ENCODE data around the gene IL3RA.

The IL3RA gene

DNA sequence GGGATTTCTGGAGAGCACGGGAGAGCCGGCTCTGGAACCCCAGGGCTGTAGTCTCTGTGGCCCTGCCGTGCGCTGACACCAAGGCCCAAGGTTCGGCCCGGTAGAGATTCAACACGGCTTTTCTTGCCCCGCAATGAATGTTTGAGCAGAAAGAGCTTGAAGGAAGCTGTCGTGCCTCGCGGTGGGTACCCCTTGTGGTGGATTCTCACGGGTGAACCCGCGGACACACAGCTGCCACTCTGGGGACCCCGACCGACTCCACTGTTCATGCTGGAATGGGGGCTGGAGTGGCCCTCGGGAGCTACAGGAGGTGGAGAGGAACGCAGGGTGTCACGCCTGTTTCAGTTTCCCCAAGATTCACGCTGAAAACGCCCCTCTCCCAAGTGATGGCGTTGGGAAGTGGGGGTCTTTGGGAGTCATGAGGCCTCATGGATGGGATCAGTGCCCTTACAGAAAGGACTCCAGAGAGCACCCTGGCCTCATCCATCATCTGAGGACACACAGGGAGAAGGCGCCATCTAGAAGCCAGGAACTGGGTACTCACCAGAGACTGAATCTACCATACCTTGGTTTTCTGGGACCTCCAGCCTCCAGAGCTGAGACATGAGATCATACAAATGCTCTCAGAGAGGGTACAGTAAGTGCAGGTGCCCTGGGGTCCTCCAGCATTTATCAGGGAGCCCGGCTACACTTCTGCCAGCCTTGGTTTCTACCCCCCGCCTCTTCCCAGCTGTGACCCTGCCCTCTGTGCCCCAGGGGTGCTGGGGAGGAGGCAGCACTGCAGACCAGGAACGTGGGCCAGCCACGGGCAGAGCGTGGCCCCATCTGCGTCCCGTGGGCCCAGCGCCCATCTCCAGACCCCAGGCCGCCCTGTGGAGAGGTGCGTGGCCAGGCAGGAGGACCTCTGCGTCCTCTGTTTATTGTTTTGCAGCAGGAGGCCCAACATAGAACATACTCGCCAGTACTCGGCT, 49.0 kb downstream of the IL3RA start:
- H3K27ac ChIP-seq (ENCODE audit: low read depth, low read length, poor library complexity, severe bottlenecking), result no peak overlapping the region
- H3K4me3 ChIP-seq (ENCODE audit: low read depth, low read length, poor library complexity, severe bottlenecking), result no peak overlapping the region
- TF ChIP-seq EZH2 (IDR thresholded peaks at IDR 0.05; ENCODE audit: borderline replicate concordance, low read length), result no peak
- TF ChIP-seq, protein P1, sequence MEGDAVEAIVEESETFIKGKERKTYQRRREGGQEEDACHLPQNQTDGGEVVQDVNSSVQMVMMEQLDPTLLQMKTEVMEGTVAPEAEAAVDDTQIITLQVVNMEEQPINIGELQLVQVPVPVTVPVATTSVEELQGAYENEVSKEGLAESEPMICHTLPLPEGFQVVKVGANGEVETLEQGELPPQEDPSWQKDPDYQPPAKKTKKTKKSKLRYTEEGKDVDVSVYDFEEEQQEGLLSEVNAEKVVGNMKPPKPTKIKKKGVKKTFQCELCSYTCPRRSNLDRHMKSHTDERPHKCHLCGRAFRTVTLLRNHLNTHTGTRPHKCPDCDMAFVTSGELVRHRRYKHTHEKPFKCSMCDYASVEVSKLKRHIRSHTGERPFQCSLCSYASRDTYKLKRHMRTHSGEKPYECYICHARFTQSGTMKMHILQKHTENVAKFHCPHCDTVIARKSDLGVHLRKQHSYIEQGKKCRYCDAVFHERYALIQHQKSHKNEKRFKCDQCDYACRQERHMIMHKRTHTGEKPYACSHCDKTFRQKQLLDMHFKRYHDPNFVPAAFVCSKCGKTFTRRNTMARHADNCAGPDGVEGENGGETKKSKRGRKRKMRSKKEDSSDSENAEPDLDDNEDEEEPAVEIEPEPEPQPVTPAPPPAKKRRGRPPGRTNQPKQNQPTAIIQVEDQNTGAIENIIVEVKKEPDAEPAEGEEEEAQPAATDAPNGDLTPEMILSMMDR (IDR thresholded peaks at IDR 0.05; ENCODE audit: low read length), result no peak
- peaks cover 7% of the 10 kb centered on the region for H3K4me1 ChIP-seq (ENCODE audit: insufficient read depth, low read length, severe bottlenecking)
- H3K9me2 ChIP-seq (ENCODE audit: low read depth, low read length), result no peaks in the 10 kb centered on the region
- H2AFZ ChIP-seq (ENCODE audit: low read length), result no peak overlapping the region
- no peak overlapping the region for H3K4me2 ChIP-seq (ENCODE audit: low read length)
- no peaks in the 10 kb centered on the region for H4K20me1 ChIP-seq (ENCODE audit: insufficient read depth, low read length)
- H3K9me3 ChIP-seq (ENCODE audit: low read length), result no peaks in the 10 kb centered on the region
- H3K9ac ChIP-seq (ENCODE audit: low read length), result no peak overlapping the region
- 0 out of 2 replicates have a peak, but pooled peaks cover 2% of the 10 kb centered on the region for H3F3A ChIP-seq (ENCODE audit: insufficient read depth, low read length)
- H3K27me3 ChIP-seq (ENCODE audit: insufficient read depth, low read length), result no peaks in the 10 kb centered on the region
- peaks cover 8% of the 10 kb centered on the region for H3K79me2 ChIP-seq (ENCODE audit: insufficient read depth, low read length)
- H3K36me3 ChIP-seq (ENCODE audit: insufficient read depth, low read length), result peaks cover 74% of the 10 kb centered on the region

DNA sequence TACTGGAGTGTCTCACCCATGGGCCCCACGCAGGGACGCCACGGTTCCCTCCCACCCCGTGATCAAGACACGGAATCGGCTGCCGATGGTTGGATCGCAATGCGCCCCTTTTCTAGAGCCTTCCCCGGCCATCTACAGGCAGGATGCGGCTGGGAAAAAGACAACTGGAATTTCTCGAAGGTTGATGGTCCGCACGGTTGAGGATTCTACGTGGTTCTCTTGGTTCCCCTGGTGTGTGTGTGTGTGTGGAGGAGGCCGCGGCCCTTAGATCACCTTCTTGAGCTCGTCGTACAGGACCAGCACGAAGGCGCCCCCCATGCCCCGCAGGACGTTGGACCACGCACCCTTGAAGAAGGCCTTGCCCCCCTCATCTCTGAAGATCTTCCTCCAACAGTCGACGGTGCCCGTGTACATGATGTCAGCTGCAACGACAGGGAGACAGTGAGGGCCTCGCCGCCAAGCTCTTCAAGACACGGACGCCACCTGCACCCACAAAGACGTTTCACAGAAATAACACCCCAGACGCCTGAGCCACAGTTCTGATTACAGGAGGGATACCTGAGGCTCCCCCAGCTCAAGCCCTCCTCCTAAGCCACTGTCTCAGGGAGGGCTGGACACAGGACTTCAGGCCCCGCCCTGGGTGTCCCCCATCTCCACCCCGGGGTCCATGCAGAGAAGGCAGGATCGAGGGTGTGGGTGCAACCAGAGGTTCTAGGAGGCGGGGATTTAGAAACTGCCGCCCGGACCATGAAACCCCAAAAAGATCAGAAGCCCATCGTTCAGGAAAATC, 49.9 kb downstream of the IL3RA start:
- no peaks in the 10 kb centered on the region for H3K9me2 ChIP-seq (ENCODE audit: low read depth, low read length)
- no peak overlapping the region for H2AFZ ChIP-seq (ENCODE audit: low read length)
- peaks cover 17% of the 10 kb centered on the region for H3K79me2 ChIP-seq (ENCODE audit: insufficient read depth, low read length)
- no peak overlapping the region for H3K4me3 ChIP-seq (ENCODE audit: low read depth, low read length, poor library complexity, severe bottlenecking)
- H3K4me2 ChIP-seq (ENCODE audit: low read length), result no peak overlapping the region
- no peak for TF ChIP-seq EZH2 (IDR thresholded peaks at IDR 0.05; ENCODE audit: borderline replicate concordance, low read length)
- TF ChIP-seq, protein P1 (IDR thresholded peaks at IDR 0.05; ENCODE audit: low read length), result no peak
- H3K36me3 ChIP-seq (ENCODE audit: insufficient read depth, low read length), result peaks cover 83% of the 10 kb centered on the region
- no peaks in the 10 kb centered on the region for H3K9me3 ChIP-seq (ENCODE audit: low read length)
- no peak overlapping the region for H3K9ac ChIP-seq (ENCODE audit: low read length)
- no peaks in the 10 kb centered on the region for H3K27me3 ChIP-seq (ENCODE audit: insufficient read depth, low read length)
- H3K27ac ChIP-seq (ENCODE audit: low read depth, low read length, poor library complexity, severe bottlenecking), result no peak overlapping the region
- H3K4me1 ChIP-seq (ENCODE audit: insufficient read depth, low read length, severe bottlenecking), result peaks cover 13% of the 10 kb centered on the region
- H4K20me1 ChIP-seq (ENCODE audit: insufficient read depth, low read length), result no peaks in the 10 kb centered on the region
- 0 out of 2 replicates have a peak, but pooled peaks cover 2% of the 10 kb centered on the region for H3F3A ChIP-seq (ENCODE audit: insufficient read depth, low read length)

DNA sequence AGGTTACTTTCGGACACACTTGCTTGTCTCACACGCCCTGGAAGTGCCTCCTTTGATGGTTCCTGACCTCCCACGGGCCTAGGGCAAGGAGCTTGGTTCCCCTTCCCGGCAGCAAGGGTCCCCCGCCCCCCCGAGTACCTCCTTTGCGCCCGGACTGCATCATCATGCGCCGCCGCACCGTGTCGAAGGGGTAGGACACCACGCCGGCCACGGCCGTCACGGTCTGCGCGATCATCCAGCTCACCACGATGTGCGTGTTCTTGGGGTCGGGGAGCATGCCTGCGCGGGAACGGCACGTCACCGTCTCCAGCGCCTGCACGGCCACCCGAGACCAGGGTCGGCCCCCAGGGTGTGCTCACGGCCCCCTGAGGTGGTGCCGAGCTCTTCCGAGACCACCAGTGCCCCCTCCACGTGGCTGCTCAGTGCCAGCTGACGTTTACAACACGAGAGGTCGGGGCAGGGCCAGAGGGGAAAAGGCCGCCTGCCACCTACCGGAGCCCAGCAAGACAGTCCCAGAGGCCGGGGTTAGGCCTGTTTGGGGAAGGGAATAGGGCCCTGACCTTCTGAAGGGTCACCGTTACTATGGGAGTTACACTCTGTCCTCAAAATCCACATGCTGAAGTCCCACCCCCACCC, 50.7 kb downstream of the IL3RA start:
- Histone ChIP-seq H4K20me1 (ENCODE audit: insufficient read depth, low read length) (no peaks in the 10 kb centered on the region), H3F3A (ENCODE audit: insufficient read depth, low read length) (0 out of 2 replicates have a peak, but pooled peaks cover 2% of the 10 kb centered on the region), H3K27ac (ENCODE audit: low read depth, low read length, poor library complexity, severe bottlenecking) (no peak overlapping the region), H3K9me3 (ENCODE audit: low read length) (no peaks in the 10 kb centered on the region), H3K4me3 (ENCODE audit: low read depth, low read length, poor library complexity, severe bottlenecking) (no peak overlapping the region), H3K9ac (ENCODE audit: low read length) (no peak overlapping the region), H3K27me3 (ENCODE audit: insufficient read depth, low read length) (no peaks in the 10 kb centered on the region), H3K79me2 (ENCODE audit: insufficient read depth, low read length) (peaks cover 17% of the 10 kb centered on the region), H3K4me1 (ENCODE audit: insufficient read depth, low read length, severe bottlenecking) (peaks cover 13% of the 10 kb centered on the region), H3K36me3 (ENCODE audit: insufficient read depth, low read length) (peaks cover 86% of the 10 kb centered on the region), H3K9me2 (ENCODE audit: low read depth, low read length) (no peaks in the 10 kb centered on the region), H3K4me2 (ENCODE audit: low read length) (no peak overlapping the region), H2AFZ (ENCODE audit: low read length) (no peak overlapping the region)
- TF ChIP-seq, protein P1 (IDR thresholded peaks at IDR 0.05; ENCODE audit: low read length), result no peak
- TF ChIP-seq EZH2 (IDR thresholded peaks at IDR 0.05; ENCODE audit: borderline replicate concordance, low read length), result no peak
